Measurements from ENCODE around the gene PAQR9.

DNA sequence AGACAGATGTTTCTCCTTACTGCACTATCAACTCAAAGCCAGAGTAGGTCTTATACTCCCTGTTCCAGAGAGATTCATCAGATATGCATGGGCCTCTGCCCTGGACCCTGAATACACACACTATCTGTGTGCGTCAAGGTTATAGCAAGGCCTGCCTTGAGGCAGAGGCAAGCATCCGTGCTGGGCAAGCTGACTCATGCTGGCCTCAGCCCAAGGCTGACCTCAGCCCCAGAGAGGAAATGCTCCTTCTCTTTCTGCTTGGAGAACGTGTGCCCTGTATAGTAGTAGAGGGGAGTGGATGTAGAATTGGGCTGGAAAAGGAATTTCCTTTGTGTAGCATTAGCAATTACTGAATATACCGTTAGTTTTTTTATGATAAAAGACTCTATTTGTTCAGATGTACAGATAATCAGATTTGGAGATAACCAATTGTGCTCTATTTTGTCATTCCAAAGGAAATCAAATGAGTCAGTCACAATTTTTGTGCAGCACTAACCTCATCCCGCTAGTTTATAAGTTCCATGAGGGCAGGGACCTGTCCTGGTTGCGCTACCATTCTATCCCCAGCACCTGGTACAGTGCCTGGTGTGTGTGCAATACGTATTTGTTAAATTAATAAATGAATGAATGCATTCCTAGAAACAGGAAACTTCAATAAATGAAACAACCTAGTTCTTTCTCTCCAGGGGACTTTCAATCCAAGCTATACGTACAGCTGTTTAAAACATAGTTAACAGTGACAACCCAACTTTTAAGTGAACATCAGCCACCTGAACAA is 13.3 kb upstream of the PAQR9 start:
- TF ChIP-seq, protein P1, sequence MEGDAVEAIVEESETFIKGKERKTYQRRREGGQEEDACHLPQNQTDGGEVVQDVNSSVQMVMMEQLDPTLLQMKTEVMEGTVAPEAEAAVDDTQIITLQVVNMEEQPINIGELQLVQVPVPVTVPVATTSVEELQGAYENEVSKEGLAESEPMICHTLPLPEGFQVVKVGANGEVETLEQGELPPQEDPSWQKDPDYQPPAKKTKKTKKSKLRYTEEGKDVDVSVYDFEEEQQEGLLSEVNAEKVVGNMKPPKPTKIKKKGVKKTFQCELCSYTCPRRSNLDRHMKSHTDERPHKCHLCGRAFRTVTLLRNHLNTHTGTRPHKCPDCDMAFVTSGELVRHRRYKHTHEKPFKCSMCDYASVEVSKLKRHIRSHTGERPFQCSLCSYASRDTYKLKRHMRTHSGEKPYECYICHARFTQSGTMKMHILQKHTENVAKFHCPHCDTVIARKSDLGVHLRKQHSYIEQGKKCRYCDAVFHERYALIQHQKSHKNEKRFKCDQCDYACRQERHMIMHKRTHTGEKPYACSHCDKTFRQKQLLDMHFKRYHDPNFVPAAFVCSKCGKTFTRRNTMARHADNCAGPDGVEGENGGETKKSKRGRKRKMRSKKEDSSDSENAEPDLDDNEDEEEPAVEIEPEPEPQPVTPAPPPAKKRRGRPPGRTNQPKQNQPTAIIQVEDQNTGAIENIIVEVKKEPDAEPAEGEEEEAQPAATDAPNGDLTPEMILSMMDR (IDR thresholded peaks at IDR 0.05): no peak
- TF ChIP-seq POLR2A (IDR thresholded peaks at IDR 0.05) (no peak), POLR2AphosphoS5 (IDR thresholded peaks at IDR 0.05) (no peak), EP300 (IDR thresholded peaks at IDR 0.05) (no peak)

Measured in upper lobe of left lung (tissue), 4 donors.